Prostate gland (tissue), 2 donors: ENCODE data around the gene CDHR5.

Experiments
- CTCF ChIP-seq, 4 experiments: fragments of 200-600 bp in 2 of 4; fragments of 450-650 bp in 2 of 4; sonication (generic) in 2 of 4; IDR thresholded peaks; 1 replicate in 3 of 4; 2 replicates in 1 of 4; pipeline ENCODE4 v1.5.1; 2016 to 2019; ENCODE audit warnings: antibody characterized with exemption in 4 of 4, mild to moderate bottlenecking in 2 of 4, moderate library complexity in 2 of 4
- POLR2A ChIP-seq: fragments of 450-650 bp; IDR thresholded peaks from one replicate; pipeline ENCODE4 v1.6.1; 2016; ENCODE audit warnings: antibody characterized with exemption, mild to moderate bottlenecking

GRCh38 chr11:573146-573759 is 51.5 kb downstream of the CDHR5 start:
- no peak for TF ChIP-seq CTCF (IDR thresholded peaks at IDR 0.05)
- no peak for TF ChIP-seq POLR2A
